ENCODE measurements around the gene WDR70.

- TF ChIP-seq CTCF (IDR thresholded peaks at IDR 0.05) = no peak
- no peak for TF ChIP-seq POLR2A (IDR thresholded peaks at IDR 0.05)
- no peak for TF ChIP-seq POLR2AphosphoS5 (IDR thresholded peaks at IDR 0.05)
- no peak for TF ChIP-seq EP300 (IDR thresholded peaks at IDR 0.05; ENCODE audit: low read depth)
These were observed 258.2 kb downstream of the WDR70 start for GRCh38 chr5:37637165-37637845.

Measured in transverse colon (tissue), 4 donors.